Body of pancreas (tissue), 4 donors: ENCODE measurements around the gene PTPN12. TPM values are rescaled to one million over a fixed set of nuclear protein-coding genes. Genes with fewer than 3 reads are reported as not detected.
"Not testable (repeated sequence)": the region's sequence is repeated elsewhere in the genome, so short reads cannot be mapped to it uniquely, and the experiment has no call there.

Experiments used
- ATAC-seq: fragments of 150-250 bp; one replicate; pipeline ENCODE4 v1.9.1; 2016
- DNase-seq, 4 donors: peaks; one replicate each; pipeline ENCODE4 v3.0.0-alpha.2; 2019
- H3K27ac ChIP-seq, 4 donors: fragments of 200-600 bp; sonication (generic); 1 replicate in 3 of 4; 2 replicates in 1 of 4; pipeline versions ENCODE4 v1.5.1 to v1.6.1; 2016 to 2019; ENCODE audit warnings: mild to moderate bottlenecking in 1 of 4, mixed read lengths in 1 of 4, moderate library complexity in 1 of 4
- H3K27me3 ChIP-seq, 2 donors: fragments of 200-600 bp; sonication (generic); one replicate each; pipeline ENCODE4 v1.6.0; 2016; ENCODE audit warnings: mild to moderate bottlenecking in 1 of 2
- H3K36me3 ChIP-seq, 2 donors: fragments of 200-600 bp; sonication (generic); replicated peaks in 1 of 2; 2 replicates each; pipeline ENCODE4 v1.5.1; 2016; ENCODE audit warnings: low read depth in 2 of 2; ENCODE audit not compliant: insufficient read depth in 1 of 2
- H3K4me1 ChIP-seq: fragments of 200-600 bp; sonication (generic); one replicate; pipeline ENCODE4 v1.6.0; 2016
- H3K4me3 ChIP-seq, 2 donors: fragments of 200-600 bp; sonication (generic); 1 replicate in 1 of 2; 2 replicates in 1 of 2; pipeline ENCODE4 v1.5.1; 2016 to 2019
- H3K9me3 ChIP-seq, 3 donors: fragments of 200-600 bp; sonication (generic); 1 replicate in 2 of 3; 2 replicates in 1 of 3; pipeline ENCODE4 v1.5.1; 2016
- CTCF ChIP-seq, 7 experiments: fragments of 450-650 bp in 4 of 7; fragments of 200-600 bp in 3 of 7; sonication (generic) in 3 of 7; IDR thresholded peaks; one replicate each; pipeline ENCODE4 v1.5.1; 2016 to 2019; ENCODE audit warnings: antibody characterized with exemption in 7 of 7
- POLR2A ChIP-seq, 3 donors: fragments of 450-650 bp; IDR thresholded peaks; one replicate each; pipeline ENCODE4 v1.6.1; 2016; ENCODE audit warnings: antibody characterized with exemption in 3 of 3, mild to moderate bottlenecking in 2 of 3
- WGBS, 2 donors: methylation state at CpG; one replicate each; pipeline ENCODE4 v1.1.5; 2017; 5-methylcytosine and 5-hydroxymethylcytosine counted together
- intact Hi-C: fragments of 100-400 bp; cut with DNase I; formaldehyde crosslinking; loops from one replicate; pipeline ENCODE4 v1.15.1; 2023
- total RNA-seq, 2 donors: library from RNA; depleted of rRNA; stranded (reverse); fragments of >200 nt; gene quantifications; one replicate each; pipeline ENCODE4 v1.1.0, GENCODE V29; 2016

The PTPN12 gene
- total RNA-seq, 2 donors from 2014 or later = 39.7 to 57.4 TPM

- no peaks in the 10 kb centered on the region for H3K9me3 ChIP-seq
- intact Hi-C loops = no loop called here
- no peaks in the 10 kb centered on the region for H3K27me3 ChIP-seq
- H3K4me1 ChIP-seq = no peaks in the 10 kb centered on the region
- no peak for TF ChIP-seq POLR2A (IDR thresholded peaks at IDR 0.05)
- TF ChIP-seq CTCF (IDR thresholded peaks at IDR 0.05) = no peak
- 56 to 62% methylated on average over 1 of the region's 1 CpG for WGBS, 2 donors
- H3K27ac ChIP-seq = no peak overlapping the region
- no peaks in the 10 kb centered on the region for H3K36me3 ChIP-seq
- no peak overlapping the region for H3K4me3 ChIP-seq
- no peak for ATAC-seq
- no peak for DNase-seq
These were observed 16.8 kb upstream of the PTPN12 start for GRCh38 chr7:77520261-77520660.

- DNase-seq, H3K4me1 ChIP-seq, ATAC-seq, H3K27ac ChIP-seq, H3K27me3 ChIP-seq, intact Hi-C loops, H3K9me3 ChIP-seq, H3K36me3 ChIP-seq, H3K4me3 ChIP-seq: not testable (repeated sequence)
- 89 to 90% methylated on average over 5 of the region's 5 CpGs for WGBS, 2 donors
These were observed 15.6 kb upstream of the PTPN12 start for GRCh38 chr7:77521537-77521936.

GRCh38 chr7:77524731-77525130 lies 12.4 kb upstream of the PTPN12 start:
- TF ChIP-seq POLR2A (IDR thresholded peaks at IDR 0.05) (no peak), CTCF (IDR thresholded peaks at IDR 0.05) (no peak)
- DNase-seq (no peak), ATAC-seq (no peak)
- Histone ChIP-seq H3K4me3 (no peak overlapping the region), H3K27ac (no peak overlapping the region), H3K27me3 (no peaks in the 10 kb centered on the region), H3K9me3 (no peaks in the 10 kb centered on the region), H3K4me1 (no peaks in the 10 kb centered on the region), H3K36me3 (no peaks in the 10 kb centered on the region)
- intact Hi-C loops = no loop called here

- ATAC-seq = no peak
- H3K9me3 ChIP-seq = no peaks in the 10 kb centered on the region
- no peak overlapping the region for H3K27ac ChIP-seq
- no peak for TF ChIP-seq CTCF (IDR thresholded peaks at IDR 0.05)
- TF ChIP-seq POLR2A (IDR thresholded peaks at IDR 0.05) = no peak
- no peaks in the 10 kb centered on the region for H3K4me1 ChIP-seq
- no peak for DNase-seq
- no peaks in the 10 kb centered on the region for H3K36me3 ChIP-seq
- WGBS, 2 donors = 92 to 96% methylated on average over 2 of the region's 2 CpGs
- no peak overlapping the region for H3K4me3 ChIP-seq
- intact Hi-C loops = no loop called here
- no peaks in the 10 kb centered on the region for H3K27me3 ChIP-seq
These were observed 11.9 kb upstream of the PTPN12 start for GRCh38 chr7:77525231-77525630.

GRCh38 chr7:77528368-77528767 lies 8.7 kb upstream of the PTPN12 start:
- intact Hi-C loops = no loop called here
- DNase-seq (no peak), ATAC-seq (no peak)
- Histone ChIP-seq H3K36me3 (no peaks in the 10 kb centered on the region), H3K27me3 (no peaks in the 10 kb centered on the region), H3K27ac (no peak overlapping the region), H3K9me3 (no peaks in the 10 kb centered on the region), H3K4me1 (no peaks in the 10 kb centered on the region), H3K4me3 (no peak overlapping the region)
- TF ChIP-seq CTCF (IDR thresholded peaks at IDR 0.05) = no peak
- TF ChIP-seq POLR2A (IDR thresholded peaks at IDR 0.05) = no peak
